Activated B cell treated with CpG ODN at 0.5 μM for 24 hours (primary cell): ENCODE measurements around the gene GANC. TPM values are rescaled to one million over a fixed set of nuclear protein-coding genes. Genes with fewer than 3 reads are reported as not detected.
"Not testable (repeated sequence)": the region's sequence is repeated elsewhere in the genome, so short reads cannot be mapped to it uniquely, and the experiment has no call there.

Experiments
- ATAC-seq: fragments of 200-7000 bp; cut with Tn5 transposase; one replicate; pipeline ENCODE4 v1.10.0; 2021; ENCODE audit warnings: low read depth, mild to moderate bottlenecking, moderate library complexity
- CTCF ChIA-PET: fragments of 350-600 bp; sonication (Branson Sonifier 250); formaldehyde crosslinking; loops from one replicate; lab custom pipeline; 2021; ENCODE audit warnings: antibody characterized with exemption; lab: Charles Lee
- POLR2A ChIA-PET: fragments of 350-600 bp; sonication (Branson Sonifier 250); formaldehyde crosslinking; loops from one replicate; lab custom pipeline; 2021; ENCODE audit warnings: antibody characterized with exemption; lab: Charles Lee
- DNase-seq: peaks from one replicate; pipeline ENCODE4 v3.0.0; 2022
- H3K27ac Mint-ChIP-seq: one replicate; pipeline ENCODE4 v1.8.0; 2020; ENCODE audit warnings: mixed read lengths
- H3K27me3 Mint-ChIP-seq: one replicate; pipeline ENCODE4 v1.8.0; 2021; ENCODE audit warnings: mixed read lengths
- H3K36me3 Mint-ChIP-seq: one replicate; pipeline ENCODE4 v1.8.0; 2021; ENCODE audit warnings: low read depth, mixed read lengths
- H3K4me1 Mint-ChIP-seq: one replicate; pipeline ENCODE4 v1.8.0; 2021; ENCODE audit warnings: mixed read lengths
- H3K4me3 Mint-ChIP-seq: one replicate; pipeline ENCODE4 v1.8.0; 2020; ENCODE audit warnings: mild to moderate bottlenecking, mixed read lengths
- H3K9me3 Mint-ChIP-seq: one replicate; pipeline ENCODE4 v1.8.0; 2020; ENCODE audit warnings: mixed read lengths
- intact Hi-C: fragments of 100-400 bp; cut with micrococcal nuclease; formaldehyde crosslinking; loops from one replicate; pipeline ENCODE4 v1.15.1; 2024
- total RNA-seq: library from RNA; stranded (reverse); gene quantifications from 2 replicates; pipeline ENCODE4 v1.2.3, GENCODE V29; 2022
- TF ChIP-seq, protein P1 (sequence below): fragments of 200-600 bp; IDR thresholded peaks from one replicate; pipeline ENCODE4 v1.8.0; 2022; ENCODE audit warnings: antibody characterized with exemption, mild to moderate bottlenecking

The GANC gene
- total RNA-seq, 1 donor from 2014 or later = 72.2 TPM

GRCh38 chr15:42285034-42285433, 12.0 kb downstream of the GANC start:
- CTCF ChIA-PET = no interaction called here

GRCh38 chr15:42286445-42287029, 13.5 kb downstream of the GANC start:
- intact Hi-C loops = no loop called here
- Mint-ChIP-seq H3K4me1 (no peaks in the 10 kb centered on the region), H3K9me3 (no peaks in the 10 kb centered on the region), H3K4me3 (no peak overlapping the region), H3K27me3 (no peaks in the 10 kb centered on the region), H3K36me3 (peaks cover 87% of the 10 kb centered on the region), H3K27ac (no peak overlapping the region)
- CTCF ChIA-PET = no interaction called here
- POLR2A ChIA-PET = interaction anchor here (1.2 kb wide), 1 partner anchor 13 kb away, joined by 4 read pairs; the partner anchor contains the start of gene TMEM87A
- TF ChIP-seq, protein P1, sequence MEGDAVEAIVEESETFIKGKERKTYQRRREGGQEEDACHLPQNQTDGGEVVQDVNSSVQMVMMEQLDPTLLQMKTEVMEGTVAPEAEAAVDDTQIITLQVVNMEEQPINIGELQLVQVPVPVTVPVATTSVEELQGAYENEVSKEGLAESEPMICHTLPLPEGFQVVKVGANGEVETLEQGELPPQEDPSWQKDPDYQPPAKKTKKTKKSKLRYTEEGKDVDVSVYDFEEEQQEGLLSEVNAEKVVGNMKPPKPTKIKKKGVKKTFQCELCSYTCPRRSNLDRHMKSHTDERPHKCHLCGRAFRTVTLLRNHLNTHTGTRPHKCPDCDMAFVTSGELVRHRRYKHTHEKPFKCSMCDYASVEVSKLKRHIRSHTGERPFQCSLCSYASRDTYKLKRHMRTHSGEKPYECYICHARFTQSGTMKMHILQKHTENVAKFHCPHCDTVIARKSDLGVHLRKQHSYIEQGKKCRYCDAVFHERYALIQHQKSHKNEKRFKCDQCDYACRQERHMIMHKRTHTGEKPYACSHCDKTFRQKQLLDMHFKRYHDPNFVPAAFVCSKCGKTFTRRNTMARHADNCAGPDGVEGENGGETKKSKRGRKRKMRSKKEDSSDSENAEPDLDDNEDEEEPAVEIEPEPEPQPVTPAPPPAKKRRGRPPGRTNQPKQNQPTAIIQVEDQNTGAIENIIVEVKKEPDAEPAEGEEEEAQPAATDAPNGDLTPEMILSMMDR = no peak
- DNase-seq = no peak
- no peak for ATAC-seq

More at GRCh38 chr15:42285034-42285433, 12.0 kb downstream of the GANC start:
- DNase-seq (no peak), ATAC-seq (no peak)
- Mint-ChIP-seq H3K27me3 (no peaks in the 10 kb centered on the region), H3K4me1 (no peaks in the 10 kb centered on the region), H3K36me3 (peaks cover 84% of the 10 kb centered on the region), H3K27ac (no peak overlapping the region), H3K4me3 (no peak overlapping the region), H3K9me3 (no peaks in the 10 kb centered on the region)
- POLR2A ChIA-PET = no interaction called here
- intact Hi-C loops = no loop called here
- TF ChIP-seq, protein P1 = no peak

- no peak overlapping the region for H3K27ac Mint-ChIP-seq
- H3K4me1 Mint-ChIP-seq = no peaks in the 10 kb centered on the region
- intact Hi-C loops = no loop called here
- H3K9me3 Mint-ChIP-seq = no peaks in the 10 kb centered on the region
- ATAC-seq (no peak), DNase-seq (no peak)
- no peak overlapping the region for H3K4me3 Mint-ChIP-seq
- TF ChIP-seq, protein P1 = no peak
- H3K36me3 Mint-ChIP-seq = peaks cover 89% of the 10 kb centered on the region
- H3K27me3 Mint-ChIP-seq = no peaks in the 10 kb centered on the region
- ChIA-PET POLR2A (no interaction called here), CTCF (no interaction called here)
These were observed 14.9 kb downstream of the GANC start for GRCh38 chr15:42287931-42288330.

DNA sequence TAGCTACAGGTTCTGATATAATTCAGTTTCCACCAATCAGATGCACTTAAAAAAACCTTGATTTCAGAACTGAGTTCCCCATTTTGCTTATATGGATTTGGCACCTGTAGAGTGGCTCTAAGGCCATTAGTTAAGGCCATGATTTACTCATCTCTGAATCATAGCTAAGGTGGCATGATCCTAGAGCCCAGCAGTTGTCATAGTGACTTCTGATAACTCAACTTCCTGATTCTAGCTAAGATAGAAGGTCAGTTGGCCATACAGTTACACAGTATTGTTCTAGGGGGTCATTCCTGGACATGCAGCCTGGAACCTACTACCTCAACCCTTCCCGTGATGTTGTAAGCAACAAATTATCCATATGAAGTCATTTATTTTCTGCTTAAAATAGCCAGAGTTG, 16.2 kb downstream of the GANC start:
- ATAC-seq (no peak), DNase-seq (no peak)
- Mint-ChIP-seq H3K36me3 (peaks cover 89% of the 10 kb centered on the region), H3K4me1 (no peaks in the 10 kb centered on the region), H3K27ac (no peak overlapping the region), H3K9me3 (no peaks in the 10 kb centered on the region), H3K27me3 (no peaks in the 10 kb centered on the region), H3K4me3 (no peak overlapping the region)
- ChIA-PET POLR2A (no interaction called here), CTCF (no interaction called here)
- intact Hi-C loops = no loop called here
- TF ChIP-seq, protein P1 = no peak

GRCh38 chr15:42301004-42301403, 28.0 kb downstream of the GANC start:
- H3K27ac Mint-ChIP-seq, POLR2A ChIA-PET, H3K9me3 Mint-ChIP-seq, DNase-seq, intact Hi-C loops, H3K27me3 Mint-ChIP-seq, H3K4me3 Mint-ChIP-seq, CTCF ChIA-PET, H3K4me1 Mint-ChIP-seq, ATAC-seq: not testable (repeated sequence)
- peaks cover 46% of the 10 kb centered on the region for H3K36me3 Mint-ChIP-seq

GRCh38 chr15:42306681-42307080, 33.7 kb downstream of the GANC start:
- no peaks in the 10 kb centered on the region for H3K4me1 Mint-ChIP-seq
- H3K27ac Mint-ChIP-seq = no peak overlapping the region
- ATAC-seq = no peak
- H3K4me3 Mint-ChIP-seq = no peak overlapping the region
- peaks cover 1% of the 10 kb centered on the region for H3K9me3 Mint-ChIP-seq
- CTCF ChIA-PET = no interaction called here
- POLR2A ChIA-PET = no interaction called here
- H3K36me3 Mint-ChIP-seq = peaks cover 58% of the 10 kb centered on the region
- intact Hi-C loops = no loop called here
- no peak for DNase-seq
- TF ChIP-seq, protein P1 = no peak
- H3K27me3 Mint-ChIP-seq = no peaks in the 10 kb centered on the region
